Measurements from ENCODE around the gene CDC42EP4.

- TF ChIP-seq CTCF (IDR thresholded peaks at IDR 0.05 in 4 of 5, conservative IDR thresholded peaks at IDR 0.05 in 1 of 5) (no peak), POLR2A (IDR thresholded peaks at IDR 0.05) (no peak)
These were observed 63.3 kb downstream of the CDC42EP4 start for GRCh38 chr17:73248532-73248931.
